ENCODE results near the gene DNER. TPM values are rescaled to one million over a fixed set of nuclear protein-coding genes. Genes with fewer than 3 reads are reported as not detected.

DNER gene
- total and polyA plus RNA-seq, 10 of the 15 experiments (the other 5 are each of a cell fraction or from before 2014, with no cell fraction given): 0.04 to 0.08 (median 0.07) TPM; not detected in 7

DNA sequence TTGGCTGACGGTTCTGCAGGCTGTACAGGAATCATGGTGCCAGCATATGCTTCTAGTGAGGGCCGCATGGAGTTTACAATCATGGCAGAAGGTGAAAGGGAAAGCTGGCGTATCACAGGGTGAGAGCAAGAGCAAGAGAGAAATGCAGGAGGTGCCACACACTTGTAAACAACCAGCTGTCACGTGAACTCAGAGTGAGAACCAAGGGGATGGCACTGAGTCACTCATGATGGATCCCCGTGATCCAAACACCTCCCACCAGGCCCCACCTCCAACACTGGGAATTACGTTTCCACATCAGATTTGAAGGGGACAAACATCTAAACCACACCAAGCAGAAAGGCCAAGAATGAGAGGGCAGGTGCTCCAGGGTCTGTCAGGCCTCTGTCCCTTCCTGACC lies 258.3 kb downstream of the DNER start:
- no TSS peak for BruUV-seq (replicated peaks)
- no peak for ATAC-seq
- TF ChIP-seq TCF3 (IDR thresholded peaks at IDR 0.05; ENCODE audit: borderline replicate concordance, insufficient read depth, low read depth, low read length) (no peak), GABPA (IDR thresholded peaks at IDR 0.05; ENCODE audit: low read depth) (no peak), ATF7 (IDR thresholded peaks at IDR 0.05; ENCODE audit: low read depth) (no peak), IKZF2 (IDR thresholded peaks at IDR 0.05) (no peak)
- TF ChIP-seq, protein P1, sequence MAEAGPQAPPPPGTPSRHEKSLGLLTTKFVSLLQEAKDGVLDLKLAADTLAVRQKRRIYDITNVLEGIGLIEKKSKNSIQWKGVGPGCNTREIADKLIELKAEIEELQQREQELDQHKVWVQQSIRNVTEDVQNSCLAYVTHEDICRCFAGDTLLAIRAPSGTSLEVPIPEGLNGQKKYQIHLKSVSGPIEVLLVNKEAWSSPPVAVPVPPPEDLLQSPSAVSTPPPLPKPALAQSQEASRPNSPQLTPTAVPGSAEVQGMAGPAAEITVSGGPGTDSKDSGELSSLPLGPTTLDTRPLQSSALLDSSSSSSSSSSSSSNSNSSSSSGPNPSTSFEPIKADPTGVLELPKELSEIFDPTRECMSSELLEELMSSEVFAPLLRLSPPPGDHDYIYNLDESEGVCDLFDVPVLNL (IDR thresholded peaks at IDR 0.05; ENCODE audit: low read depth, low read length): no peak
- TF ChIP-seq, protein P2, sequence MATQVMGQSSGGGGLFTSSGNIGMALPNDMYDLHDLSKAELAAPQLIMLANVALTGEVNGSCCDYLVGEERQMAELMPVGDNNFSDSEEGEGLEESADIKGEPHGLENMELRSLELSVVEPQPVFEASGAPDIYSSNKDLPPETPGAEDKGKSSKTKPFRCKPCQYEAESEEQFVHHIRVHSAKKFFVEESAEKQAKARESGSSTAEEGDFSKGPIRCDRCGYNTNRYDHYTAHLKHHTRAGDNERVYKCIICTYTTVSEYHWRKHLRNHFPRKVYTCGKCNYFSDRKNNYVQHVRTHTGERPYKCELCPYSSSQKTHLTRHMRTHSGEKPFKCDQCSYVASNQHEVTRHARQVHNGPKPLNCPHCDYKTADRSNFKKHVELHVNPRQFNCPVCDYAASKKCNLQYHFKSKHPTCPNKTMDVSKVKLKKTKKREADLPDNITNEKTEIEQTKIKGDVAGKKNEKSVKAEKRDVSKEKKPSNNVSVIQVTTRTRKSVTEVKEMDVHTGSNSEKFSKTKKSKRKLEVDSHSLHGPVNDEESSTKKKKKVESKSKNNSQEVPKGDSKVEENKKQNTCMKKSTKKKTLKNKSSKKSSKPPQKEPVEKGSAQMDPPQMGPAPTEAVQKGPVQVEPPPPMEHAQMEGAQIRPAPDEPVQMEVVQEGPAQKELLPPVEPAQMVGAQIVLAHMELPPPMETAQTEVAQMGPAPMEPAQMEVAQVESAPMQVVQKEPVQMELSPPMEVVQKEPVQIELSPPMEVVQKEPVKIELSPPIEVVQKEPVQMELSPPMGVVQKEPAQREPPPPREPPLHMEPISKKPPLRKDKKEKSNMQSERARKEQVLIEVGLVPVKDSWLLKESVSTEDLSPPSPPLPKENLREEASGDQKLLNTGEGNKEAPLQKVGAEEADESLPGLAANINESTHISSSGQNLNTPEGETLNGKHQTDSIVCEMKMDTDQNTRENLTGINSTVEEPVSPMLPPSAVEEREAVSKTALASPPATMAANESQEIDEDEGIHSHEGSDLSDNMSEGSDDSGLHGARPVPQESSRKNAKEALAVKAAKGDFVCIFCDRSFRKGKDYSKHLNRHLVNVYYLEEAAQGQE (IDR thresholded peaks at IDR 0.05; ENCODE audit: low read depth, low read length): no peak
- TF ChIP-seq, protein P3, sequence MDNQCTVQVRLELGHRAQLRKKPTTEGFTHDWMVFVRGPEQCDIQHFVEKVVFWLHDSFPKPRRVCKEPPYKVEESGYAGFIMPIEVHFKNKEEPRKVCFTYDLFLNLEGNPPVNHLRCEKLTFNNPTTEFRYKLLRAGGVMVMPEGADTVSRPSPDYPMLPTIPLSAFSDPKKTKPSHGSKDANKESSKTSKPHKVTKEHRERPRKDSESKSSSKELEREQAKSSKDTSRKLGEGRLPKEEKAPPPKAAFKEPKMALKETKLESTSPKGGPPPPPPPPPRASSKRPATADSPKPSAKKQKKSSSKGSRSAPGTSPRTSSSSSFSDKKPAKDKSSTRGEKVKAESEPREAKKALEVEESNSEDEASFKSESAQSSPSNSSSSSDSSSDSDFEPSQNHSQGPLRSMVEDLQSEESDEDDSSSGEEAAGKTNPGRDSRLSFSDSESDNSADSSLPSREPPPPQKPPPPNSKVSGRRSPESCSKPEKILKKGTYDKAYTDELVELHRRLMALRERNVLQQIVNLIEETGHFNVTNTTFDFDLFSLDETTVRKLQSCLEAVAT (IDR thresholded peaks at IDR 0.05): no peak
- TF ChIP-seq, protein P4, sequence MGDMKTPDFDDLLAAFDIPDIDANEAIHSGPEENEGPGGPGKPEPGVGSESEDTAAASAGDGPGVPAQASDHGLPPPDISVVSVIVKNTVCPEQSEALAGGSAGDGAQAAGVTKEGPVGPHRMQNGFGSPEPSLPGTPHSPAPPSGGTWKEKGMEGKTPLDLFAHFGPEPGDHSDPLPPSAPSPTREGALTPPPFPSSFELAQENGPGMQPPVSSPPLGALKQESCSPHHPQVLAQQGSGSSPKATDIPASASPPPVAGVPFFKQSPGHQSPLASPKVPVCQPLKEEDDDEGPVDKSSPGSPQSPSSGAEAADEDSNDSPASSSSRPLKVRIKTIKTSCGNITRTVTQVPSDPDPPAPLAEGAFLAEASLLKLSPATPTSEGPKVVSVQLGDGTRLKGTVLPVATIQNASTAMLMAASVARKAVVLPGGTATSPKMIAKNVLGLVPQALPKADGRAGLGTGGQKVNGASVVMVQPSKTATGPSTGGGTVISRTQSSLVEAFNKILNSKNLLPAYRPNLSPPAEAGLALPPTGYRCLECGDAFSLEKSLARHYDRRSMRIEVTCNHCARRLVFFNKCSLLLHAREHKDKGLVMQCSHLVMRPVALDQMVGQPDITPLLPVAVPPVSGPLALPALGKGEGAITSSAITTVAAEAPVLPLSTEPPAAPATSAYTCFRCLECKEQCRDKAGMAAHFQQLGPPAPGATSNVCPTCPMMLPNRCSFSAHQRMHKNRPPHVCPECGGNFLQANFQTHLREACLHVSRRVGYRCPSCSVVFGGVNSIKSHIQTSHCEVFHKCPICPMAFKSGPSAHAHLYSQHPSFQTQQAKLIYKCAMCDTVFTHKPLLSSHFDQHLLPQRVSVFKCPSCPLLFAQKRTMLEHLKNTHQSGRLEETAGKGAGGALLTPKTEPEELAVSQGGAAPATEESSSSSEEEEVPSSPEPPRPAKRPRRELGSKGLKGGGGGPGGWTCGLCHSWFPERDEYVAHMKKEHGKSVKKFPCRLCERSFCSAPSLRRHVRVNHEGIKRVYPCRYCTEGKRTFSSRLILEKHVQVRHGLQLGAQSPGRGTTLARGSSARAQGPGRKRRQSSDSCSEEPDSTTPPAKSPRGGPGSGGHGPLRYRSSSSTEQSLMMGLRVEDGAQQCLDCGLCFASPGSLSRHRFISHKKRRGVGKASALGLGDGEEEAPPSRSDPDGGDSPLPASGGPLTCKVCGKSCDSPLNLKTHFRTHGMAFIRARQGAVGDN (IDR thresholded peaks at IDR 0.05): no peak
- TF ChIP-seq, protein P5, sequence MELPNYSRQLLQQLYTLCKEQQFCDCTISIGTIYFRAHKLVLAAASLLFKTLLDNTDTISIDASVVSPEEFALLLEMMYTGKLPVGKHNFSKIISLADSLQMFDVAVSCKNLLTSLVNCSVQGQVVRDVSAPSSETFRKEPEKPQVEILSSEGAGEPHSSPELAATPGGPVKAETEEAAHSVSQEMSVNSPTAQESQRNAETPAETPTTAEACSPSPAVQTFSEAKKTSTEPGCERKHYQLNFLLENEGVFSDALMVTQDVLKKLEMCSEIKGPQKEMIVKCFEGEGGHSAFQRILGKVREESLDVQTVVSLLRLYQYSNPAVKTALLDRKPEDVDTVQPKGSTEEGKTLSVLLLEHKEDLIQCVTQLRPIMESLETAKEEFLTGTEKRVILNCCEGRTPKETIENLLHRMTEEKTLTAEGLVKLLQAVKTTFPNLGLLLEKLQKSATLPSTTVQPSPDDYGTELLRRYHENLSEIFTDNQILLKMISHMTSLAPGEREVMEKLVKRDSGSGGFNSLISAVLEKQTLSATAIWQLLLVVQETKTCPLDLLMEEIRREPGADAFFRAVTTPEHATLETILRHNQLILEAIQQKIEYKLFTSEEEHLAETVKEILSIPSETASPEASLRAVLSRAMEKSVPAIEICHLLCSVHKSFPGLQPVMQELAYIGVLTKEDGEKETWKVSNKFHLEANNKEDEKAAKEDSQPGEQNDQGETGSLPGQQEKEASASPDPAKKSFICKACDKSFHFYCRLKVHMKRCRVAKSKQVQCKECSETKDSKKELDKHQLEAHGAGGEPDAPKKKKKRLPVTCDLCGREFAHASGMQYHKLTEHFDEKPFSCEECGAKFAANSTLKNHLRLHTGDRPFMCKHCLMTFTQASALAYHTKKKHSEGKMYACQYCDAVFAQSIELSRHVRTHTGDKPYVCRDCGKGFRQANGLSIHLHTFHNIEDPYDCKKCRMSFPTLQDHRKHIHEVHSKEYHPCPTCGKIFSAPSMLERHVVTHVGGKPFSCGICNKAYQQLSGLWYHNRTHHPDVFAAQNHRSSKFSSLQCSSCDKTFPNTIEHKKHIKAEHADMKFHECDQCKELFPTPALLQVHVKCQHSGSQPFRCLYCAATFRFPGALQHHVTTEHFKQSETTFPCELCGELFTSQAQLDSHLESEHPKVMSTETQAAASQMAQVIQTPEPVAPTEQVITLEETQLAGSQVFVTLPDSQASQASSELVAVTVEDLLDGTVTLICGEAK (IDR thresholded peaks at IDR 0.05; ENCODE audit: borderline replicate concordance): no peak

More for the DNA sequence above, 258.3 kb downstream of the DNER start:
- no peaks in the 10 kb centered on the region for H3K27me3 ChIP-seq (replicated peaks in 1 of 2; ENCODE audit: control insufficient read depth in 2 of 2, insufficient read depth in 2 of 2, low read length in 1 of 2)
- no peak overlapping the region for H3K27ac ChIP-seq (ENCODE audit: control insufficient read depth, insufficient read depth)
- CTCF ChIA-PET: no interaction called here
- POLR2A ChIA-PET: no interaction called here
- no peak overlapping the region for H2AFZ ChIP-seq (ENCODE audit: control insufficient read depth, low read depth, low read length)
- in situ Hi-C loops (cut with MboI) (no loop called here), intact Hi-C loops (cut with micrococcal nuclease; ENCODE audit: unreplicated experiment) (no loop called here)
- no peaks in the 10 kb centered on the region for H3K4me1 ChIP-seq (ENCODE audit: control insufficient read depth, insufficient read depth, low read length)
- no peaks in the 10 kb centered on the region for H3K36me3 ChIP-seq (ENCODE audit: control insufficient read depth in 2 of 2, insufficient read depth in 2 of 2, low read length in 1 of 2)
- no peak overlapping the region for H3K9ac ChIP-seq (ENCODE audit: control insufficient read depth, insufficient read depth, low read length)
- DNase-seq (ENCODE audit: low read depth, low spot score) (no peak), FAIRE-seq (no peak)
- no peaks in the 10 kb centered on the region for H3K9me3 ChIP-seq (replicated peaks; ENCODE audit: control insufficient read depth, insufficient read depth, low read length)
- 18% methylated on average over 6 of the region's 6 CpGs for WGBS (ENCODE audit: insufficient coverage, insufficient replicate concordance, low lambda C conversion rate, missing lambda C conversion rate)
- no peaks in the 10 kb centered on the region for H4K20me1 ChIP-seq (ENCODE audit: control insufficient read depth, insufficient read depth)
- no peaks in the 10 kb centered on the region for H3K79me2 ChIP-seq (ENCODE audit: control insufficient read depth, insufficient read depth, low read length)
- no peak overlapping the region for H3K4me2 ChIP-seq (ENCODE audit: control insufficient read depth, insufficient read depth)
- RAD21 ChIA-PET (ENCODE audit: unreplicated experiment): no interaction called here
- SMC1A ChIA-PET (ENCODE audit: uncharacterized antibody, unreplicated experiment): no interaction called here
- H3K4me3 ChIP-seq: no peak overlapping the region
